ENCODE data around the gene RABL3.

DNA sequence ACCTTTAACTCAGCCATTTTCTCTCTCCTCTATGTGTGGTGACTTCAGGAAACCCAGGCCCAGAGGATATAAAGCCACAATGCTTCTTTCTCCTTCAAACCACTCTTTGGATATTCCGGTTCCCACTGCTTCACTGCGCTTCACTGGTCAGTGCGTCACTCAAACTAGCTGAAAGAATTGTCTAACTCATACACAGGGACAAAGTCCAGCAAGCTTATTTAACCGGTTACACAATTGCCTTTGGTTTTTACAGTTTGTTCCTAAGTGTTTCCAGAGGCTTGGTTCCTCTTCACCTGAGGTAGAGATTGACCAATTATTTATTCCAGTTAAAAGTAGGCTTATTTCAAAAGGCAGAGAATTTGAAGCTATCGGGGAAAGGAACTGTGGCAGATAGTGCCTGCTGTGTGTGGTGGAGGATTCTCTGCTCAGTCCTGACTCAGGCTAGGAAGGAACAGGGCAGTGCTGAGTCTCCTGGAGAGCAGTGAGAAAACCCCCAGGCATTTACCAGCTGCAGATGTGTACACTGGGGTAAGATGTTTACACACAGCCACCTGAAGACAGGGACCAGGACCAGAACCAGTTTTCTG, 60.1 kb downstream of the RABL3 start, which contains the start of gene HGD:
- TF ChIP-seq JUN (CRISPR knock-in tag; IDR thresholded peaks at IDR 0.05): no peak; the same call in 1 of the 2 replicates
- peak; percentile 58; the same call in 1 of the 2 replicates for TF ChIP-seq SALL1 (CRISPR knock-in tag; IDR thresholded peaks at IDR 0.05)
- no peak for TF ChIP-seq HNRNPUL1 (IDR thresholded peaks at IDR 0.05; ENCODE audit: low read depth, low read length)
- peak; percentile 97 for TF ChIP-seq SAP130 (CRISPR knock-in tag; IDR thresholded peaks at IDR 0.05; ENCODE audit: low read depth)
- no peak for TF ChIP-seq ZFP36 (IDR thresholded peaks at IDR 0.05; ENCODE audit: borderline replicate concordance, low read depth, low read length, partially characterized antibody)
- peak; percentile 42 for TF ChIP-seq CREB1 (IDR thresholded peaks at IDR 0.05)
- TF ChIP-seq CREB1 (CRISPR knock-in tag; IDR thresholded peaks at IDR 0.05): peak; percentile 87
- TF ChIP-seq, protein P1, sequence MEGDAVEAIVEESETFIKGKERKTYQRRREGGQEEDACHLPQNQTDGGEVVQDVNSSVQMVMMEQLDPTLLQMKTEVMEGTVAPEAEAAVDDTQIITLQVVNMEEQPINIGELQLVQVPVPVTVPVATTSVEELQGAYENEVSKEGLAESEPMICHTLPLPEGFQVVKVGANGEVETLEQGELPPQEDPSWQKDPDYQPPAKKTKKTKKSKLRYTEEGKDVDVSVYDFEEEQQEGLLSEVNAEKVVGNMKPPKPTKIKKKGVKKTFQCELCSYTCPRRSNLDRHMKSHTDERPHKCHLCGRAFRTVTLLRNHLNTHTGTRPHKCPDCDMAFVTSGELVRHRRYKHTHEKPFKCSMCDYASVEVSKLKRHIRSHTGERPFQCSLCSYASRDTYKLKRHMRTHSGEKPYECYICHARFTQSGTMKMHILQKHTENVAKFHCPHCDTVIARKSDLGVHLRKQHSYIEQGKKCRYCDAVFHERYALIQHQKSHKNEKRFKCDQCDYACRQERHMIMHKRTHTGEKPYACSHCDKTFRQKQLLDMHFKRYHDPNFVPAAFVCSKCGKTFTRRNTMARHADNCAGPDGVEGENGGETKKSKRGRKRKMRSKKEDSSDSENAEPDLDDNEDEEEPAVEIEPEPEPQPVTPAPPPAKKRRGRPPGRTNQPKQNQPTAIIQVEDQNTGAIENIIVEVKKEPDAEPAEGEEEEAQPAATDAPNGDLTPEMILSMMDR (CRISPR knock-in tag; IDR thresholded peaks at IDR 0.05): no peak
- no peak for TF ChIP-seq ZNF629 (CRISPR knock-in tag; conservative IDR thresholded peaks at IDR 0.05)
- TF ChIP-seq MYNN (CRISPR knock-in tag; IDR thresholded peaks at IDR 0.05; ENCODE audit: low read depth): no peak
- TF ChIP-seq MZF1 (CRISPR knock-in tag; IDR thresholded peaks at IDR 0.05; ENCODE audit: borderline replicate concordance): no peak
- TF ChIP-seq, protein P2, sequence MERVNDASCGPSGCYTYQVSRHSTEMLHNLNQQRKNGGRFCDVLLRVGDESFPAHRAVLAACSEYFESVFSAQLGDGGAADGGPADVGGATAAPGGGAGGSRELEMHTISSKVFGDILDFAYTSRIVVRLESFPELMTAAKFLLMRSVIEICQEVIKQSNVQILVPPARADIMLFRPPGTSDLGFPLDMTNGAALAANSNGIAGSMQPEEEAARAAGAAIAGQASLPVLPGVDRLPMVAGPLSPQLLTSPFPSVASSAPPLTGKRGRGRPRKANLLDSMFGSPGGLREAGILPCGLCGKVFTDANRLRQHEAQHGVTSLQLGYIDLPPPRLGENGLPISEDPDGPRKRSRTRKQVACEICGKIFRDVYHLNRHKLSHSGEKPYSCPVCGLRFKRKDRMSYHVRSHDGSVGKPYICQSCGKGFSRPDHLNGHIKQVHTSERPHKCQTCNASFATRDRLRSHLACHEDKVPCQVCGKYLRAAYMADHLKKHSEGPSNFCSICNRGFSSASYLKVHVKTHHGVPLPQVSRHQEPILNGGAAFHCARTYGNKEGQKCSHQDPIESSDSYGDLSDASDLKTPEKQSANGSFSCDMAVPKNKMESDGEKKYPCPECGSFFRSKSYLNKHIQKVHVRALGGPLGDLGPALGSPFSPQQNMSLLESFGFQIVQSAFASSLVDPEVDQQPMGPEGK (CRISPR knock-in tag; IDR thresholded peaks at IDR 0.05): 0 out of 2 replicates have a peak, but pooled peaks have one; percentile 36
- TF ChIP-seq, protein P3, sequence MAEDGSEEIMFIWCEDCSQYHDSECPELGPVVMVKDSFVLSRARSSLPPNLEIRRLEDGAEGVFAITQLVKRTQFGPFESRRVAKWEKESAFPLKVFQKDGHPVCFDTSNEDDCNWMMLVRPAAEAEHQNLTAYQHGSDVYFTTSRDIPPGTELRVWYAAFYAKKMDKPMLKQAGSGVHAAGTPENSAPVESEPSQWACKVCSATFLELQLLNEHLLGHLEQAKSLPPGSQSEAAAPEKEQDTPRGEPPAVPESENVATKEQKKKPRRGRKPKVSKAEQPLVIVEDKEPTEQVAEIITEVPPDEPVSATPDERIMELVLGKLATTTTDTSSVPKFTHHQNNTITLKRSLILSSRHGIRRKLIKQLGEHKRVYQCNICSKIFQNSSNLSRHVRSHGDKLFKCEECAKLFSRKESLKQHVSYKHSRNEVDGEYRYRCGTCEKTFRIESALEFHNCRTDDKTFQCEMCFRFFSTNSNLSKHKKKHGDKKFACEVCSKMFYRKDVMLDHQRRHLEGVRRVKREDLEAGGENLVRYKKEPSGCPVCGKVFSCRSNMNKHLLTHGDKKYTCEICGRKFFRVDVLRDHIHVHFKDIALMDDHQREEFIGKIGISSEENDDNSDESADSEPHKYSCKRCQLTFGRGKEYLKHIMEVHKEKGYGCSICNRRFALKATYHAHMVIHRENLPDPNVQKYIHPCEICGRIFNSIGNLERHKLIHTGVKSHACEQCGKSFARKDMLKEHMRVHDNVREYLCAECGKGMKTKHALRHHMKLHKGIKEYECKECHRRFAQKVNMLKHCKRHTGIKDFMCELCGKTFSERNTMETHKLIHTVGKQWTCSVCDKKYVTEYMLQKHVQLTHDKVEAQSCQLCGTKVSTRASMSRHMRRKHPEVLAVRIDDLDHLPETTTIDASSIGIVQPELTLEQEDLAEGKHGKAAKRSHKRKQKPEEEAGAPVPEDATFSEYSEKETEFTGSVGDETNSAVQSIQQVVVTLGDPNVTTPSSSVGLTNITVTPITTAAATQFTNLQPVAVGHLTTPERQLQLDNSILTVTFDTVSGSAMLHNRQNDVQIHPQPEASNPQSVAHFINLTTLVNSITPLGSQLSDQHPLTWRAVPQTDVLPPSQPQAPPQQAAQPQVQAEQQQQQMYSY (CRISPR knock-in tag; IDR thresholded peaks at IDR 0.05): 0 out of 2 replicates have a peak, but pooled peaks have one; percentile 58

All from HepG2 (cell line).